A204.1 (cell line): ENCODE results near the gene AGRN.
"Not testable (repeated sequence)": the region's sequence is repeated elsewhere in the genome, so short reads cannot be mapped to it uniquely, and the experiment has no call there.

Source experiments
- FAIRE-seq: peaks from 2 replicates; lab custom pipeline; 2012; peaks lifted over from hg19 to GRCh38; lab: Jason Lieb, UNC

AGRN gene

GRCh38 chr1:1094981-1095380, 75.1 kb downstream of the AGRN start:
- no peak for FAIRE-seq

GRCh38 chr1:1096136-1096535, 76.2 kb downstream of the AGRN start:
- FAIRE-seq, result not testable (repeated sequence)

- no peak for FAIRE-seq
Observed at GRCh38 chr1:1098681-1099421, 78.9 kb downstream of the AGRN start.

GRCh38 chr1:1099506-1100183, 79.7 kb downstream of the AGRN start:
- FAIRE-seq, result no peak

- no peak for FAIRE-seq
Observed at GRCh38 chr1:1100296-1100695, 80.4 kb downstream of the AGRN start.

GRCh38 chr1:1101503-1101902, 81.6 kb downstream of the AGRN start:
- no peak for FAIRE-seq

GRCh38 chr1:1104152-1104551, 84.2 kb downstream of the AGRN start:
- FAIRE-seq, result not testable (repeated sequence)
